GM19023 (cell line): ENCODE results near the gene TBL1X.
"Not testable (repeated sequence)": the region's sequence is repeated elsewhere in the genome, so short reads cannot be mapped to it uniquely, and the experiment has no call there.

Experiments used
- ATAC-seq: cut with Tn5 transposase; IDR thresholded peaks from one replicate; pipeline ENCODE4 v1.9.1; 2021; ENCODE audit warnings: mild to moderate bottlenecking, moderate library complexity; ENCODE audit not compliant: unreplicated experiment

The TBL1X gene

DNA sequence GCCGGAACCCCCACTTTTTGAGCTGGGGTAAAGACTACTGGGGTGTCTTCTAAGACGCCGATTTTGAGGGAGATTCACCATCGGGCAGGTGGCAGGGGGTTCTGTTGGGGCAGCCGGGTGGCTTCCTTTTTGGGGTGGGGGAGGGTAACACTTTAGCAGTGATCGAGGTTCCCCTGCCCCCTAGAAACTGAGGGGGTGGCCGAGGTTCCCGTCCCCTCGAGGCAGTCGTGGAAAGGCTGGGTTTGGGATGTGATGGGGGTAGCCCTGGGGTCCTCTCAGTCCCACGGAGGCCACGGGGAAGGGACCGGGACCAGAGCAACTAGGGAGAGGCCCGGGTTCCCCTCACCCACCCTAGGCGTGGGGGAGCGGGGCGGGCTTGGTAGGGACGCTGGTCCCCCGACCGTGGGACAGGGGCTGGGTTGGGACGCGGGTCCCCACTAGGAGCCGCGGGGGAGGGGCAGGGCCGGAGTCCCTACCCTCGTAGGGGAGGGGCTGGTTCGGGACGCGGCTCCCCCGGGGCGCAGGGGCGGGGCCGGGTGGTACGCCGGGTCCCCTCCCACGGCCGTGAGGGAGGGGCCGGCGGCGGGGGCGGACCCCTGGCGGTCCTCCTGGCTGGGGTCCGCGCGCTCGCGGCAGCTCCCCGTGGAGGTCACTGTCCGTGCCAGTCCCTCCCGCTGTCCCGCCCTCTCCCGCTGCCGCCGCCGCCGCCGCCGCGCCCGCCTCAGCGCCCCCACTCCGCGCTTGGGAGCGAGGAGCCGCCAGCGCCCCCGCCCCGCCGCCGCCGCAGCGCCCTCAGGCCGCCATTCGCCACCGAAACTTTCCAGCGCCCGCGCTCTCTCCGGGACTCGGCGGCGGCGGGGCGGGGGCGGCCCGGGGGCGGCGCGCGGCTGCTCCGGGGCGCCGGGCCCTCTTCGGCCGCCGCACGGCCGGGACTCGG lies at the start of gene TBL1X:
TSS of gene TBL1X (plus strand) at position 624 of the 937 bp plus-strand sequence. CDS start 188,529 bp downstream, outside the sequence.
- ATAC-seq: peak; percentile 48

DNA sequence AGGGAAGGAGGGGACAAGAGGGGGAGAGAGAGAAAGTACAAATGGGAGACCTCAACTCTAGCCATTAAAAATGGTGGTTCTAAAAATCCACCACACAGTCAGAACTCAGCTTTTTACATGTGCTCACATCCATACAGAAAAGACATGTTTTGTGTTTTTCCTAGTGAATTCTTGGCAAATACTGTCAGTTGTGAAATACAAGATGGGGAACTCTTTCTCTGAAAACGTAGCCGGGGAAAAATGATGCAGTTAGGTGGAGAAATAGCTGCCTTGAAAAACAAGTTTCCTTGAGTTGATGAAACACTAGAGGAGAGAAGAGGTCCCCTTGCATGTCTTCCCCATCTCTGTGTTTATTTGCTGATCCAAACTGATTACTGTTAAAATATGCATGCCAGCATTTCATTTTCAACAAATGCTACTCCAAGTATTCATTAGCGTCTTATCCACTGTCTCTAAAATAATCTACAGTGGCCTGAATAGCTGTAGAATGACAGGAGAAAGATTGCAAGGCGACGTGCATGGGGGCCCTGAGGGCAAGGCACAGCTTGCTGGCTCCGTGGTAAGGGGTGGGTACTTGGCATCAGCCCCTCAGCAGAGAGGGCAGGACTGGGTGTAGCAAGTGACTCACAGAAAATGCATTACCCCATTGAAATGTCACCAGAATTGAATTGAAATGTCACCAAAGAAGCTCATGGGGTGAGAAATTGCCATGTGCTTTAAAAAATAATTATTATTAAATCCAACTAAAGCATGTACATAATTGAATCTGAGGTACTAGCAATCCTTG lies 48.1 kb upstream of the TBL1X start:
- ATAC-seq: no peak

DNA sequence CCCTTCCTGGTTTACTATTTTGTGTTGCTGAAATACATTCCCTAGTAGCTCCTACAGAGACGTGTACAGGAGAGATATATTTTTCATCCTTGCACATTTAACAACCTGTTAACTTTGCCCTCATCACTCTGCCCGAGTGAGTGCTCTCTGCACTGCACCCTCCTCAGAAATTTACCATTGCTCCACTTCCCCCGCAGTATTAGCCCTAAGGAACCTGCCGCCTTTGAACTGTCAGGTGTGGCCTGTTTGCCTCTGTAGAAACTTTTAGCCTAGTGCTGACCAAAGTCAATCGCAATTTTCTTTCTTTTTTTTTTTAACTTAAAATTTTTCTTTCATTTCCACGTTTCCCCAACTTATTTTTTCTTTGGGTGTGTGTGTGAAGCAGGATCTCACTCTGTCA lies 46.6 kb upstream of the TBL1X start:
- no peak for ATAC-seq

DNA sequence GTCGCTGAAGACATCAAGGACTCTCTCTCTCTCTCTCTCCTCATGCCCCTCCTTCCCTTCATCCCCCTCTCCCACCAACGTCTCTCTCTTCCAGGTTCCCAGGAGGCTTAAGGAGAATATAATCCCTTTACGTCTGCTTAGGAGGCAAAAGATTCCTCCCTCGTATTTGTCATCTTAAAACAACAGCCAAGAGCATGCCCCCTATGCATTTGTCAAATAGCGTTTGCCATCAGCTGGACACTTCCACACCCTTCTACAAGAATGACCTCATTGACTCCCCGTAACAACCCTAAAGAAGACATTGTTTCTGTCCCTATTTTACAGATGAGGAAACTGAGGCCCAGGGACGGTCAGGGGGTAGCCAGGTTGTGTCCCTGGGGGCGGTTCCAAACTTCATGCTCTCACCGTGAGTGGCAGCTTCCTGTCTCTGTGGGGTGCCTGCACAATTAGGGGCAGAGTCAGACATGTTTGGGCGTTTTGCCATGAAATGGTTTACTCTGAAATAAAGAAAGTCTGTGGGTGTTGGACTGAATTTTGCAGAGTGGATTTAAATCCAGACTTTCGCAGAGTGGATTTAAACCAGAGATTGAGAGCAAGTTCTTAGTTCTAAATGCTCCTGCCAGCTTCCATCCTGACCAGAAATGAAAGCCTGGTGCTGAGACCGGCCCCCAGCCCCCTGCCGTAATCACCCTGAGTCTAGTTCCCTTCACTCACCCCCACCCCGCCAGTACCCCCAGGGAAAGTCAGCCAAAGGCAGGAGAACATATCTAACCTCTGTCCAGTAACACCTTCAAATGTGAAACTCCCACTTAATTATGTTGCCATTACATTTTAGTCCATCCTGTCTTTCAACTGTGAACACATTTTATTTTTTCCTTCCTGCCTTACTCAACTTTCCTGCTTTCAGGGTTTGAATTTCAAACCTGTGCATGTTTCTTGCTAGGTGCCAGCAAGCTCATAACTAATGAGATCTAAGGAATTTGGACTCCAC lies 44.3 kb upstream of the TBL1X start:
- no peak for ATAC-seq

DNA sequence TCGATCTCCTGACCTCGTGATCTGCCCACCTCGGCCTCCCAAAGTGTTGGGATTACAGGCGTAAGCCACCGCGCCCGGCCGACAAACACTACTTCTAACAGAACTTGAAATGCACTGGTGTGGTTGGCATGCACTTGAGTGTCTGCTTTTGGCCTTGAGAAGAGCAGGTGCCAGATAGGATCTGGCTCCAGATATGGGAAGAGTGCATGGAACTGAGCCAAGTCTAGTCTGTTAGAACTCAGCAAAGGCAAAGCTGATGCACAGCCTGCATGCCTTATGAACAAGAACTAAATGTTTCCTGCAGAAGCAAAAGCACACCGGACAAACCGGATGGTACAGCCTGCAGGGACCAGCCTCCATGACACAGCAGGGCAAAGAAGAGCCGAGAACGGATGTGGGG lies 35.1 kb upstream of the TBL1X start:
- no peak for ATAC-seq

DNA sequence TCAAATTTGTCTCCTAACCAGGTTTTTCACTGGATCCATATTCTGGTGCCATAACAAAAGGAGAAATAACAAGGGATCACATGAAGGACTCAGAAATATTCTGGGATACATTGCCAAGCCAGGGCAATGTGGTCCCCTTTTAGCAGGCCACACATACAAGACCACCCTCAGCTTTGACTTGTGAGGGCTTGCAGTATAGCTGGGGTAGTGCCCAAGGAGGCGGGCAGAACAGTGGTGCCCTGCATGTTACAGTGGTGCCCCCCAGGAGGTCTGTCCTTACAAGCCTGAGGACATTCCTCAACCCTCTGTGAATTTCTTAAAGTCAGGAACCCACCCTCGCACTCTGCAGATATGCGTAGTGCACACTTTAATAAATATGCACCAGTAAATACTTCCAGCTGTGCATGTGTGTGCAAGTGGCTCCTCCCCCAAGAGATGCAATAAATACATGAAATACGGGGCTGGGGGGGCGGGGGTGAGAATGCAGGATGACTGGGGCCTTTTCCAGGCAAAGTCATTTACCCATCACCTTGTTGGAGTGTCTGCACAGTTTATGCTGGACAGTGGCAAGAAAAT lies 34.4 kb upstream of the TBL1X start:
- no peak for ATAC-seq

DNA sequence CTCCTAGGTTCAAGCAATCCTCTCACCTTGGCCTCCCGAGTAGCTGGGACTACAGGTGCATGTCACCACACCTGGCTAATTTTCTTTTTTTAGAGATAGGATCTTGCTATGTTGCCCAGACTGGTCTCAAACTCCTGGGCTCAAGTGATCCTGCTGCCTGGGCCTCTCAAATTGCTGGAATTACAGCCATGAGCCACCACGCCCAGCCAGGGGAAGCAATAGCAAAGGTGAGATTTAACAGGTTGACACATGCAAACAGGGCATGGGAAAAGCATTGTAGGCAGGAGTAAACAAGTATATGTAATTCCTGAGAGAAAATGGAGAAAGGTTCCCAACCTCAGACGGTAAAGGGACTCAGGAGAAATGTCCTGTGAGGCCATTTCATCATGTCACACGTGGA lies 33.6 kb upstream of the TBL1X start:
- ATAC-seq: no peak

DNA sequence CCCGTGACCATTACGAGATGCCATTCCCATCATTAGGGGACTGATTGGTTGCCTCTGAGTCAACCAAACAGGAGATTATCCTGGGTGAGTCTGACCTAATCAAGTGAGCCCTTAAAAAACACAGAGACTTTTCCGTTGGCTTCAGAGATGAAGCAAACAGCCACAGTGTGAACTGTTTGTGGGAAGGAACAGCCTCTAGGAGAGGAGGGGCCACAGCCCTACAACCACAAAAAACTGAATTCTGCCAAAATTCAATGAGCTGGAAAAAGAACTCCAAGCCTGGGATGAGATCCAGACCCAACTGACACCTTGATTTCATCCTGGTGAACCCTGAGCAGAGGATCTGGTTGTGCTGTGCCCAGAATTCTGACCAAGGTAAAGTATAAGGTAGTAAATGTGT lies 31.3 kb upstream of the TBL1X start:
- no peak for ATAC-seq

DNA sequence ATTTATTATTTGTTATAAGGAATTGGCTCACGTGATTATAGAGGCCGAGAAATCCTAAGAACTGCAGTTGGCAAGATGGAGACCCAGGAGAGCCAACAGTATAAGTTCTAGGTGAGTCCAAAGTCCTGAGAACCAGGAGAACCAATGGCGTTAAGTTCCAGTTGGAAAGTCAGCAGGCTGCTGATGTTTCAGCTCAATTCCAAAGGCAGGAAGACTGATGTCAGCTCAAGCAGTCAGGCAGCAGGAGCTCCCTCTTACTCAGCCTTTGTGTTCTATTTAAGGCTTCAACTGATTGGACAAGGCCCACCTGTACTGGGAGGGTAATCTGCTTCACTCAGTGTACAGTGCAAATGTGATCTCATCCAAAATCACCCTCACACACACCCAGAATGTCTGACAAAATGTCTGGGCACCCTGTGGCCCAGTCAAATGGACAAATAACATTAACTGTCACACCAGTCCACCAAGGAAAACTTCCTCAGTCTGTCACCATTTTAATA lies 30.8 kb upstream of the TBL1X start:
- no peak for ATAC-seq

DNA sequence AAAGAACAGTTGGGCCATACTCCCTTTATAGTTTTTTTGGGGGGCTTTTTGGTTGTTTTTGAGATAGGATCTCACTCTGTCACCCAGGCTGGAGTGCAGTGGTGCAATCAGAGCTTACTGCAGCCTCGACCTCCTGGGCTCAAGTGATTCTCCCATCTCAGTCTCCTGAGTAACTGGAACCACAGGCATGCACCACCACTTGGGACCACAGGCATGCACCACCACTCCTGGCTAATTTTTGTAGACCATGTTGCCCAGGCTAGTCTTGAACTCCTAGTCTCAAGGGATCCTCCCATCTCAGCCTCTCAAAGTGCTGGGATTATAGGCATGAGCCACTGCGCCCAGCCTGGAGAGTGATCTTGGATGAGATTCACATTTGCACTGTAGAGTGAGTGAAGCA lies 29.8 kb upstream of the TBL1X start:
- not testable (repeated sequence) for ATAC-seq

DNA sequence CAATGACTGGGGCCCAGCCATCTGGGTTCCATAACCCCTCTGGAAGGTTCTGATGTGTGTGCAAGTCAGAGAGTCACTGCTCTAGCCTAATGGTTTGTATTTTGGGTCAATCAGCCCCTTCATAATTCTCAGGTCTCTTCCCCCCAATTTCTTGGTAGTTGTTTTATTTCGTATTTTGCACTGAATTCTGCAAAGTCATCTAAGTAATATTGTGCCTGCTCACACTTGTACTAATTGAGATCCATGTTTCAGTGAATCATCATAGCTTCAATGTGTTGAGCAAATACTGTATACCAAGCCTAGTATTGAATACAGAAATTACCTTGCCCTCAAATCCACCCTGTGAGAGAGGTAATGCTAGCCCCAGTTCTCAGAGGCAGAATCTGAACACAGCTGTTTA lies 28.0 kb upstream of the TBL1X start:
- ATAC-seq: no peak

DNA sequence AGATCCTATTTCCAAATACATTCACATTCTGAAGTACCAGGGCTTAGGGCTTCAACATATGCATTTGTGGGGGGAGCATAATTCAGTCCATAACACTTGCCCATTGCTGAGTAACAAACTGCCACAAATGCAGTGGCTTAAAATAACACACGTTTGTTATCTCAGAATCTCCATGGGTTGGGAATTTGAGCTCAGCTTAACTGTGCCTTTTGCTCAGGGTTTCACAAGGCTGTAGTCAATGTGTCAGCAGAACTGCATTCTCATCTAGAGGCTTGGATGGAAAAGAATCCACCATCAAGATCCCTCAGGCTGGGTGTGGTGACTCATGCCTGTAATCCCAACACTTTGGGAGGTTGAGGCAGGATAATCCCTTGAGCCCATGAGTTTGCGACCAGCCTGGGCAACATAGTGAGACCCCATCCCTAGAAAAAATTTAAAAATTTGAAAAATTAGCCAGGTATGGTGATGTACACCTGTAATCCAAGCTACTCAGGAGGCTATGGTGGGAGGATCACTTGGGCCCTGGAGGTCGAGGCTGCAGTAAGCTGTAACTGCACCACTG lies 25.8 kb upstream of the TBL1X start:
- no peak for ATAC-seq

DNA sequence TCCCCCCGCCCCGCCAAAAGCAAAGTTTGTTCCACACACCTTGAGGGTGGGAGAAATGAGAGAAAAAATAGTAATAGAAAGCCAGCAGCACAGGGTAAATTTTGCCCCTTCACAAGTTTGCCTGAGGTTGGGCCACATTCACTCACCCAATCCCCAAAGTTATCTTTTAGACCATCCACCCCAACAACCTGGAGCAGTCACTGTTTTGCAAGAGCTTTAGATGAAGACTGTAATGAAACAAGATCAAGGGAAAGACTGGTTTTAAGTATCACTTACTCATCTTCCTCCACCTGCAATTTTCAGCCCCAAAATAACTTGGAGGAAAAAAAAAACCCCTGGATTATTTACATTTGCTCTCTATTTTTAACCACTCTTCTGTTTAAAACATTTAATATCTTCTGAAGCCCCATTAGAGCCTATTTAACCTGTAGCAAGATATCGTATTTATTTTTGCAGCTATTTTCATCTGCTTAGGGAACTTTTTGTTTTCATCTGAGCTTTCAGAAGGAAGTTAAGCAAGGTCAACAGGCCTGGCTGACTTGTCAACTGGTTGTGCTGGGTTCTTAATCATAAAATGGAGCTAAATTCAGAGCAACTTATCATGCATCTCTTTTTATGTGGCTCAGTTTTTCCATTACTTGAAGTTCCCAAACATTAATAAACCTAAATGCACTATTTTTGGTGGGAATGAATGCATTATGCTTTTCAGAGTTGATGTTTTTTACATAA lies 24.6 kb upstream of the TBL1X start:
- no peak for ATAC-seq

DNA sequence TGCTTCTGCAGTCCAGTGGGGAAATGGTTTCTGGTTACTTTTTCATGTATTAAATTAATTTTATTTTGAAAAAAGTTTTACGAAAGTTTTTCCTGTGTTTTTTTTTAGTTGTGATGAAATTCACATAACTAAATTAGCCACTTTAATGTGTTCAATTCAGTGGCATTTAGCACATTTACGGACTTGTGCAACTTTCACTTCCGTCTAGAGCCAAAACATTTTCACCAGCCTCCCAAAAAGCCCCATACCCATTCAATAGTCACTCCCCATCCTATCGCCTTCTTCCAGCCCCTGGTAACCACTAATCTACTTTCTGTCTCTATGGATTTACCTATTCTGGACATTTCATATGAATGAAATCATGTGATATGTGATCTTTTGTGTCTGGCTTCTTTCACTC lies 22.8 kb upstream of the TBL1X start:
- ATAC-seq: no peak

DNA sequence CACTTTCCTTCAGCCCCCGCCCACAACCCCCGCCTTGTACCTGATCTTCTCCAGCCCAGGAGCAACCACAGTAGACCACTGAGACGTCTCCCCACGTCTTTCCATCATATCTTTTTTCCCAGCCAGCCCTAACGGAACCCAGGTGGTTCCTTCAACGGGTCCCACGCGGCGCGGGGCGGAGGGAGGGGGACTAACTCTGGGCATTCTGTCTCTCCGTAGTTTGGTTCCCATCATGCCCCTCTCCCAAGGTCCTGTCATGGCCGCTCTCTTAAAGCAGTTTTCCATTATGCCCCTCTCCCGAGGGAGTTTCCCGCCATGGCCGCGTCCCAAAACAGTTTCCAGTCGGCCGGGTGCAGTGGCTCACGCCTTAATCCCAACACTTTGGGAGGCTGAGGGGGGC lies 21.5 kb upstream of the TBL1X start:
- no peak for ATAC-seq

DNA sequence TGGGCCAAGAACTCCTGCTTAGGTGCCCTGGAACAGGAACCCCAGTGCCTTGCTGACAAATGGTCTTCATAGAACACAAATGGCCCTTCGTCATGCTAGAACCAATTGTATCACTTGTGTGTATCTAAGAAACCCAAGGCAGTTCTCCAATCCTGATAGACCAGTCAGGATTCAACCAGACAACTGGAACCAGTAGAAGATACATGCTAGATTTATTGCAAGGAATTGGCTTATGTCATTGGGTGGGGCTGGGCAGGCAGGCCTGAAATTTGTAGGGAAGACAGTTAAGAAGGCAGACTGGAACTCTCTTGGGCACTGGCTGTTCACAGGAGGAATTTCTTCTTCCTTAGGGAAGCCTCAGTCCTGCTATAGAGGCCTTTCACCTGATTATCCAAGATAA lies 17.0 kb upstream of the TBL1X start:
- ATAC-seq: no peak

DNA sequence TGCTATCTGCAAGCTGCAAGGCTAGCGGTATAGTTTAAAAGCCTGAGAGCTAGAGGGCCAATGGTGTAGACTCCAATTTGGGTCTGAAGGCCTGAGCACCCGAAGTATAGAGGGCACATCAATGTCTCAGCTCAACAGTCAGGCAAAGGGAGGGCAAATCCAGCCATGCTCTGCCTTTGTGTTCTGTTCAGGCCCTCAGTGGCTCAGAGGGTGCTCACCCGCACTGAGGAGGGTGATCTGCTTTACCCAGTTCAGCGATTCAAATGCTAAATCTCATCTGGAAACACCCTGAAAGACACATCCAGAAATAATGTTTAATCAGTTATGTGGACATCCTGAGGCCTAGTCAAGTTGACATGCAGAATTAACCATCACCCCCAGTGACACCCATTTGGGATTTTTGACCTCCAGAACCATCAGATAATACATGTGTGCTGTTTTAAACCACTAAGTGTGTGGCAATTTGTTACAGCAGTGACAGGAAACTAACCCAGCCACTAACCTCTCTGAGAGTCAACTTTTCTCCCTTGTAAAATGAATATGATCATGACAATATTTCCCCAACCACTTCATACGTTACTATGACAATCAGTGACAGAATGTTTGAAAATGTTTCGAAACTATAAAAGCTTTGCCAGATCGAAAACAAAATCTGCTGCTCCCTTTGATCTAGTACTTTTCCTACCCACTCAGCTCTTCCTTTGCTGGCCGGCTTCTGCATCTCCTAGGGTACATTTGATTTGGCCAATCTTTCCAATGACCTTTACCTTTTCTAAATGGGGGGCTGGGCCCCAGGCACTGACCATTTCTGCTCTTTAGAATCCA lies 8.4 kb upstream of the TBL1X start:
- ATAC-seq: no peak

DNA sequence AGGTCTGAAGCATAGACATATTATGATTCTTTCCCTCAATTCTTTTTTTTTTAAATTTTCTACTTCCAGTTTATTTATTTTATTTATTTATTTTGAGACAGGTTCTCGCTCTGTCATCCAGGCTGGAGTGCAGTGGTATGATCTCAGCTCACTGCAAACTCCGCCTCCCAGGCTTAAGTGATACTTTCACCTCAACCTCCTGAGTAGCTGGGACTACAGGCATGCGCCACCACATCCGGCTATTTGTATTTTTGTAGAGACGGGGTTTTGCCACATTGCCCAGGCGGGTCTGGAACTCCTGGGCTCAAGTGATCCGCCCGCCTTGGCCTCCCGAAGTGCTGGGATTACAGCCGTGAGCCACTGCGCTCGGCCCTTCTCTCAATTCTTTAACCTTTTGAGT lies 6.8 kb upstream of the TBL1X start:
- not testable (repeated sequence) for ATAC-seq
